H9 (cell line): ENCODE data around the gene ACSL6. TPM values are rescaled to one million over a fixed set of nuclear protein-coding genes. Genes with fewer than 3 reads are reported as not detected.

ENCODE experiments used
- DNase-seq: peaks from one replicate; pipeline ENCODE4 v3.0.0-alpha.2; 2017
- H2AFZ ChIP-seq: one replicate; pipeline ENCODE4 v1.6.1; 2013; ENCODE audit warnings: mild to moderate bottlenecking, low read length, control low read depth, moderate library complexity
- H2AK5ac ChIP-seq: 2 replicates; pipeline ENCODE4 v1.6.1; 2013; ENCODE audit warnings: low read length, control low read depth, mixed read lengths; ENCODE audit not compliant: insufficient read length
- H2BK120ac ChIP-seq: one replicate; pipeline ENCODE4 v1.6.1; 2013; ENCODE audit warnings: low read depth, mild to moderate bottlenecking, low read length, control low read depth, inconsistent platforms; ENCODE audit not compliant: poor library complexity, severe bottlenecking
- H2BK12ac ChIP-seq: 2 replicates; pipeline ENCODE4 v1.6.1; 2013; ENCODE audit warnings: low read length, control low read depth, mixed read lengths, low read depth; ENCODE audit not compliant: insufficient read length
- H2BK15ac ChIP-seq: 2 replicates; pipeline ENCODE4 v1.6.1; 2013; ENCODE audit warnings: low read depth, low read length, control low read depth
- H2BK20ac ChIP-seq: one replicate; pipeline ENCODE4 v1.6.1; 2013; ENCODE audit warnings: low read depth, mild to moderate bottlenecking, low read length, control low read depth, inconsistent platforms; ENCODE audit not compliant: poor library complexity, severe bottlenecking
- H2BK5ac ChIP-seq: 2 replicates; pipeline ENCODE4 v1.6.1; 2013; ENCODE audit warnings: low read length, control low read depth, mixed read lengths; ENCODE audit not compliant: insufficient read length
- H3K14ac ChIP-seq: 2 replicates; pipeline ENCODE4 v1.6.1; 2013; ENCODE audit warnings: low read length, control low read depth; ENCODE audit not compliant: insufficient read depth
- H3K18ac ChIP-seq: 2 replicates; pipeline ENCODE4 v1.6.1; 2013; ENCODE audit warnings: low read depth, mild to moderate bottlenecking, mixed read lengths, low read length, control low read depth; ENCODE audit not compliant: insufficient read length
- H3K23ac ChIP-seq: 2 replicates; pipeline ENCODE4 v1.6.1; 2013; ENCODE audit warnings: low read length, control low read depth, mixed read lengths, low read depth; ENCODE audit not compliant: insufficient read length
- H3K23me2 ChIP-seq: 2 replicates; pipeline ENCODE4 v1.6.1; 2013; ENCODE audit warnings: low read depth, mild to moderate bottlenecking, mixed read lengths, low read length, control low read depth; ENCODE audit not compliant: insufficient read length, poor library complexity, severe bottlenecking
- H3K27ac ChIP-seq: 2 replicates; pipeline ENCODE4 v1.5.1; 2013; ENCODE audit warnings: low read length, control low read depth, mixed read lengths, low read depth; ENCODE audit not compliant: insufficient read length
- H3K27me3 ChIP-seq: 2 replicates; pipeline ENCODE4 v1.6.1; 2013; ENCODE audit warnings: low read length, control low read depth, inconsistent platforms; ENCODE audit not compliant: insufficient read depth
- H3K4ac ChIP-seq: 2 replicates; pipeline ENCODE4 v1.6.1; 2013; ENCODE audit warnings: low read depth, mild to moderate bottlenecking, control low read depth, inconsistent platforms, low read length, moderate library complexity
- H3K4me1 ChIP-seq: 2 replicates; pipeline ENCODE4 v1.6.1; 2013; ENCODE audit warnings: low read length, control low read depth, inconsistent platforms; ENCODE audit not compliant: insufficient read depth
- H3K4me2 ChIP-seq: 2 replicates; pipeline ENCODE4 v1.6.1; 2013; ENCODE audit warnings: low read length, control low read depth, mixed read lengths; ENCODE audit not compliant: insufficient read length, insufficient read depth
- H3K56ac ChIP-seq: 2 replicates; pipeline ENCODE4 v1.6.1; 2013; ENCODE audit warnings: low read depth, mild to moderate bottlenecking, mixed read lengths, low read length, control low read depth; ENCODE audit not compliant: insufficient read length
- H3K79me1 ChIP-seq: 2 replicates; pipeline ENCODE4 v1.6.1; 2013; ENCODE audit warnings: low read depth, mild to moderate bottlenecking, moderate library complexity, low read length, control low read depth, inconsistent platforms; ENCODE audit not compliant: insufficient read depth, poor library complexity, severe bottlenecking
- H3K79me2 ChIP-seq: 2 replicates; pipeline ENCODE4 v1.6.1; 2013; ENCODE audit warnings: low read length, control low read depth, inconsistent platforms; ENCODE audit not compliant: insufficient read depth
- H3K9ac ChIP-seq: 2 replicates; pipeline ENCODE4 v1.6.1; 2013; ENCODE audit warnings: low read length, control low read depth, mixed read lengths; ENCODE audit not compliant: insufficient read length; ENCODE audit errors: extremely low read depth
- H3K9me3 ChIP-seq: one replicate; pipeline ENCODE4 v1.6.1; 2013; ENCODE audit warnings: low read depth, low read length, inconsistent platforms; ENCODE audit not compliant: control insufficient read depth
- H3T11ph ChIP-seq: one replicate; pipeline ENCODE4 v1.6.1; 2013; ENCODE audit warnings: mild to moderate bottlenecking, low read length, control low read depth, inconsistent platforms
- H4K20me1 ChIP-seq: one replicate; pipeline ENCODE4 v1.6.1; 2013; ENCODE audit not compliant: control insufficient read depth, insufficient read length, insufficient read depth
- H4K5ac ChIP-seq: 2 replicates; pipeline ENCODE4 v1.6.1; 2013; ENCODE audit warnings: low read depth, mild to moderate bottlenecking, mixed read lengths, low read length, control low read depth; ENCODE audit not compliant: insufficient read length
- H4K8ac ChIP-seq: replicated peaks from 2 replicates; pipeline ENCODE4 v1.6.1; 2013; ENCODE audit warnings: low read length, control low read depth, mixed read lengths, low read depth; ENCODE audit not compliant: insufficient read length
- H4K91ac ChIP-seq: 2 replicates; pipeline ENCODE4 v1.6.1; 2013; ENCODE audit warnings: low read depth, mild to moderate bottlenecking, moderate library complexity, mixed read lengths, low read length, control low read depth; ENCODE audit not compliant: insufficient read length
- H3K27ac Mint-ChIP-seq, 3 experiments: 2 replicates in 2 of 3; 3 replicates in 1 of 3; pipeline ENCODE4 v1.8.0; 2020 to 2021; ENCODE audit warnings: mixed read lengths in 3 of 3, mild to moderate bottlenecking in 1 of 3, moderate library complexity in 1 of 3
- H3K27me3 Mint-ChIP-seq: 2 replicates; pipeline ENCODE4 v1.8.0; 2021; ENCODE audit warnings: low read depth, mild to moderate bottlenecking, moderate library complexity, mixed read lengths
- H3K36me3 Mint-ChIP-seq, 3 experiments: 2 replicates in 2 of 3; 3 replicates in 1 of 3; pipeline ENCODE4 v1.8.0; 2020 to 2021; ENCODE audit warnings: low read depth in 3 of 3, mixed read lengths in 3 of 3; ENCODE audit not compliant: insufficient read depth in 1 of 3
- H3K4me1 Mint-ChIP-seq, 2 experiments: 2 replicates each; pipeline ENCODE4 v1.8.0; 2020; ENCODE audit warnings: mixed read lengths in 2 of 2
- H3K4me3 Mint-ChIP-seq, 2 experiments: 2 replicates in 1 of 2; 3 replicates in 1 of 2; pipeline ENCODE4 v1.8.0; 2020 to 2021; ENCODE audit warnings: mild to moderate bottlenecking in 2 of 2, mixed read lengths in 2 of 2, moderate library complexity in 1 of 2
- H3K9me3 Mint-ChIP-seq, 2 experiments: 2 replicates in 1 of 2; 3 replicates in 1 of 2; pipeline ENCODE4 v1.8.0; 2020; ENCODE audit warnings: mild to moderate bottlenecking in 2 of 2, mixed read lengths in 2 of 2, moderate library complexity in 1 of 2
- CTCF ChIP-seq: fragments of 200-600 bp; sonication (generic); conservative IDR thresholded peaks from 3 replicates; pipeline ENCODE4 v1.8.0; 2021; ENCODE audit warnings: antibody characterized with exemption, mild to moderate bottlenecking
- WGBS: extraction: QIAGEN DNeasy Blood & Tissue Kit; methylation state at CpG from one replicate; pipeline ENCODE4 v1.1.7; 2013; ENCODE audit warnings: missing lambda C conversion rate, low lambda C conversion rate, mixed read lengths; ENCODE audit not compliant: insufficient read length; ENCODE audit errors: extremely low coverage; 5-methylcytosine and 5-hydroxymethylcytosine counted together
- total RNA-seq: library from RNA; stranded (reverse); gene quantifications from 2 replicates; pipeline ENCODE4 v1.2.1, GENCODE V29; 2021

The ACSL6 gene
- total RNA-seq, 1 experiment from 2014 or later: 1.6 TPM

GRCh38 chr5:131945551-131946168 is 65.8 kb downstream of the ACSL6 start, which contains the start of gene MEIKIN:
MEIKIN (minus strand) TSS chr5:131945663; CDS start chr5:131945505, 158 bp downstream.
- Histone ChIP-seq H2AK5ac (no peak within 1 kb of the TSS), H3K4ac (no peak within 1 kb of the TSS), H2BK120ac (no peak within 1 kb of the TSS), H3K4me2 (no peak within 1 kb of the TSS), H3K56ac (no peak within 1 kb of the TSS), H4K8ac (no peak within 1 kb of the TSS), H3K18ac (no peak within 1 kb of the TSS), H3K27ac (no peak within 1 kb of the TSS), H4K20me1 (no peaks in the 10 kb centered on the region), H3K9me3 (no peaks in the 10 kb centered on the region), H3K23ac (no peak within 1 kb of the TSS), H3T11ph (no peak within 1 kb of the TSS), H2BK12ac (no peak within 1 kb of the TSS), H3K79me2 (no peaks in the 10 kb centered on the region), H3K4me1 (no peaks in the 10 kb centered on the region), H4K91ac (no peak within 1 kb of the TSS), H2AFZ (no peak within 1 kb of the TSS), H3K14ac (no peak within 1 kb of the TSS), H3K27me3 (no peaks in the 10 kb centered on the region), H3K23me2 (no peaks in the 10 kb centered on the region), H2BK15ac (no peak within 1 kb of the TSS), H4K5ac (no peak within 1 kb of the TSS), H3K9ac (no peak within 1 kb of the TSS), H2BK20ac (no peak within 1 kb of the TSS), H3K79me1 (no peaks in the 10 kb centered on the region), H2BK5ac (no peak within 1 kb of the TSS)
- DNase-seq: no peak
- no peaks in the 10 kb centered on the region for H3K36me3 Mint-ChIP-seq
- H3K27ac Mint-ChIP-seq: no peak within 1 kb of the TSS; a peak in 1 of 7 replicates
- no peak for TF ChIP-seq CTCF
- H3K4me1 Mint-ChIP-seq: no peaks in the 10 kb centered on the region
- H3K27me3 Mint-ChIP-seq: no peaks in the 10 kb centered on the region
- no peak within 1 kb of the TSS for H3K4me3 Mint-ChIP-seq
- WGBS: no CpG with 5 or more reads among the region's 24 CpGs
- H3K9me3 Mint-ChIP-seq: no peaks in the 10 kb centered on the region
